ENCODE data around the gene TKFC. TPM values are rescaled to one million over a fixed set of nuclear protein-coding genes. Genes with fewer than 3 reads are reported as not detected.
A peak's percentile ranks its signal among the peaks of the same experiment; 100 is the strongest.

TKFC gene
- total and polyA plus RNA-seq, 2 experiments from 2014 or later, result 58.1 to 84.3 TPM

DNA sequence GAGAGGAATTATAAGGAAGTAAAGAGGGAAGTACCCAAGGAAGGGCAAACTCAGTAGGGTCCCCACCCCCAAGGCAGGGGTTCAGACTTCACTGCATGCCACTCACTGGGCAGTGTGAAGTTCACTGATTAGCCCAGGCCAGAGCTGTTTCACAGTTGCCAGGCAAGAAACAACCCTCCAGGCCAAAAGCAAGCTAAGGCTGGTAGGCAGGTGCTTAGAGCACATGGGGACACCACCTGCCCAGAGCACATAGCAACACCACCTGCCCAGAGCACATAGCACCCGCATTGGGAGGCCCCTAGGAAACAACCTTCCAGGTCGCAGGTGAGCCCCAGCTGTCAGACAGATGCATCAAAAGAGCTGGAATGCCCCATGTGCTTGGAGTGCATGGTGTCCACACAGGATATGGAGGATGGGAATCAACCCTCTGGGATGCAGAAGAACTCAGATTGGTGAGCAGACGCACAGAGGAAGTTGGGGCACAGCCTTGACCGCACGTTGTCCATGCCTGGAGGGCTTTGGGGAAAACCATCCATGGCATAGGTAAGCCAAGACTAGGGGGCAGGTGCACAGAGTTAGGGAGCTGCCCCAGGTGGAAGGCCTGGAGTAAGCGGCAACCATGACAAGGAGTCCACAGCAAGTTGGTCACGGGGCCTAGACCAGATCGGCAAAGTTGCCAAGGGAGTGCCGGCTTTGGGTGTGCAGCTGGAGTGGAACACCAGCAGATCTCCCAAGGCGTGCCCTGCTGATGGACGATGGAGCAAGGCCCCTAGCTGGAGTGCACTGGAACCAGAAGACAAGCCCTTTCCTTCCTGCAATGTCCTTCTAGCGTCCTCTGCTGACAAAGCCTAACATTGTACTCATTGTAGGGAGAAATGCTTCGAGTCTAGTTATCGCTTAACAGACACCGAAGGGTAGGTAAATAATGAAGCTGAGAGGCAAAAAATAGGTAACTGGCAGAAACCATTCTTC lies 51.5 kb downstream of the TKFC start:
- no peaks in the 10 kb centered on the region for H3K4me1 ChIP-seq (ENCODE audit: low read depth)
- H3K4me3 ChIP-seq, result no peak overlapping the region
- H3K27me3 ChIP-seq, result no peaks in the 10 kb centered on the region
- peak; percentile 14 to 68 for DNase-seq (ENCODE audit: low read depth in 1 of 2, low spot score in 1 of 2)
- TF ChIP-seq, protein P1, sequence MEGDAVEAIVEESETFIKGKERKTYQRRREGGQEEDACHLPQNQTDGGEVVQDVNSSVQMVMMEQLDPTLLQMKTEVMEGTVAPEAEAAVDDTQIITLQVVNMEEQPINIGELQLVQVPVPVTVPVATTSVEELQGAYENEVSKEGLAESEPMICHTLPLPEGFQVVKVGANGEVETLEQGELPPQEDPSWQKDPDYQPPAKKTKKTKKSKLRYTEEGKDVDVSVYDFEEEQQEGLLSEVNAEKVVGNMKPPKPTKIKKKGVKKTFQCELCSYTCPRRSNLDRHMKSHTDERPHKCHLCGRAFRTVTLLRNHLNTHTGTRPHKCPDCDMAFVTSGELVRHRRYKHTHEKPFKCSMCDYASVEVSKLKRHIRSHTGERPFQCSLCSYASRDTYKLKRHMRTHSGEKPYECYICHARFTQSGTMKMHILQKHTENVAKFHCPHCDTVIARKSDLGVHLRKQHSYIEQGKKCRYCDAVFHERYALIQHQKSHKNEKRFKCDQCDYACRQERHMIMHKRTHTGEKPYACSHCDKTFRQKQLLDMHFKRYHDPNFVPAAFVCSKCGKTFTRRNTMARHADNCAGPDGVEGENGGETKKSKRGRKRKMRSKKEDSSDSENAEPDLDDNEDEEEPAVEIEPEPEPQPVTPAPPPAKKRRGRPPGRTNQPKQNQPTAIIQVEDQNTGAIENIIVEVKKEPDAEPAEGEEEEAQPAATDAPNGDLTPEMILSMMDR (IDR thresholded peaks at IDR 0.05; ENCODE audit: low read depth, low read length), result peak; percentile 50
- H3K27ac ChIP-seq, result no peak overlapping the region
- H3K36me3 ChIP-seq, result no peaks in the 10 kb centered on the region
- H3K9me3 ChIP-seq (ENCODE audit: low read depth), result no peaks in the 10 kb centered on the region

DNA sequence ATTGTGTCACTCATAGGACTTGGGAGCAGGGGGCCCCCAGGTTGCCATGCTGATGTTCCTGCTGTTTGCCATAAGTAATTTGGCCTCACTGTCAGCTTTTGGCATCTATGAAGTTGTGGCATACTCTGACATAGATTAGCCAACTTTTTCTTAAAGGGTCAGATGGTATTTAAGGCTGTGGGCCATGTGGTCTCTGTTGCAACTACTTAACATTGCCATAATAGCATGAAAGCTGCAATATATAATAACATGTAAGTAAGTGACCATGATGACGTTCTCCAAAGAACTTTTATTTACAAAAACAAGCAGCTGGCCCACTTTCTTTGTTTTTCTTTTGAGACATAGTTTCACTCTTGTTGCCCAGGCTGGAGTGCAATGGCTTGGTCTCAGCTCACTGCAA lies 57.1 kb downstream of the TKFC start:
- H3K27me3 ChIP-seq, result no peaks in the 10 kb centered on the region
- DNase-seq (ENCODE audit: low read depth in 1 of 2, low spot score in 1 of 2), result no peak
- no peaks in the 10 kb centered on the region for H3K4me1 ChIP-seq (ENCODE audit: low read depth)
- H3K4me3 ChIP-seq, result no peak overlapping the region
- H3K27ac ChIP-seq, result no peak overlapping the region
- H3K36me3 ChIP-seq, result peaks cover 6% of the 10 kb centered on the region
- TF ChIP-seq, protein P1 (IDR thresholded peaks at IDR 0.05; ENCODE audit: low read depth, low read length), result no peak
- H3K9me3 ChIP-seq (ENCODE audit: low read depth), result no peaks in the 10 kb centered on the region

DNA sequence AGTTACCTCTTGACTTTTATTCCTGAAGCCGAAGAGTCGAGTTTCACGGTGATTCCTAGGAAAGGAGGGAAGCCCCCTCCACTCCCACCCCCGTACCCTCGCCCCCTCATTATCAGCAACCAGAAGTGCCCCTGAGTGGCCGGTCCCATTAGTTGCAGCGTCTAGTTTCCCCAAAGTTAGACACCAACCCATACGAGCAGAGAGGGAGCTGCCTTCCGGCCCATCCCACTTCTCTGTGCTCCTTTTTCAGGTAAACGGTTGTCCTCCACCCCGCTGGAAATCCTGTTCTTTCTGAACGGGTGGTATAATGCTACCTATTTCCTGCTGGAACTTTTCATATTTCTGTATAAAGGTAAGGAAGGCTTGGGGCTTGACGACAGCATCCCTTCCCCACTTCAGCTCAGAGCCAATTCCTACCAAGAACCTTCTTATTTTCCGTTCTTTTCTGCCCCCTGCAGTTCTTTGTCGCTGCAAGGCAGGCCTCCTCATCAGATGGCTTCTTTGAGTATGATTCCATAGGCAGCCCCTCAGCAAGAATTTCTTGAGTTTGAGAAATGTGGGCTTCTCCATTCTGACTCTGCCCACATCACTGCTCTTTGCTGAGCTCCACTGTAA lies 60.1 kb downstream of the TKFC start:
- peak overlapping the region; percentile 75 for H3K27ac ChIP-seq
- H3K36me3 ChIP-seq, result peaks cover 10% of the 10 kb centered on the region
- TF ChIP-seq, protein P1 (IDR thresholded peaks at IDR 0.05; ENCODE audit: low read depth, low read length), result peak; percentile 30
- peak; percentile 12 to 33 for DNase-seq (ENCODE audit: low read depth in 1 of 2, low spot score in 1 of 2)
- no peaks in the 10 kb centered on the region for H3K9me3 ChIP-seq (ENCODE audit: low read depth)
- H3K4me3 ChIP-seq, result peak overlapping the region; percentile 85
- H3K4me1 ChIP-seq (ENCODE audit: low read depth), result no peaks in the 10 kb centered on the region
- no peaks in the 10 kb centered on the region for H3K27me3 ChIP-seq

Other genes starting within 250 kb of the TKFC start
- gene CD5, start 230.7 kb upstream of the TKFC start, total RNA-seq, result not detected in 2 replicates
- gene CD5, start 230.7 kb upstream of the TKFC start, polyA plus RNA-seq, result not detected in 2 replicates
- 22.0 and 24.6 TPM in 2 replicates for gene VPS37C, start 171.8 kb upstream of the TKFC start, total RNA-seq
- 19.2 and 20.8 TPM in 2 replicates for gene VPS37C, start 171.8 kb upstream of the TKFC start, polyA plus RNA-seq
- gene PGA3, start 129.7 kb upstream of the TKFC start, total RNA-seq, result not detected in 2 replicates
- not detected in 2 replicates for gene PGA3, start 129.7 kb upstream of the TKFC start, polyA plus RNA-seq
- 0.88 and 1.2 TPM in 2 replicates for gene PGA4, start 110.9 kb upstream of the TKFC start, total RNA-seq
- 0.48 TPM in 1 of 2 replicates, not detected in the other for gene PGA4, start 110.9 kb upstream of the TKFC start, polyA plus RNA-seq
- 0.89 and 3.2 TPM in 2 replicates for gene PGA5, start 92.1 kb upstream of the TKFC start, total RNA-seq
- gene PGA5, start 92.1 kb upstream of the TKFC start, polyA plus RNA-seq, result 0.85 and 4.8 TPM in 2 replicates
- gene VWCE, start 37.9 kb upstream of the TKFC start, total RNA-seq, result 1.8 and 2.3 TPM in 2 replicates
- gene VWCE, start 37.9 kb upstream of the TKFC start, polyA plus RNA-seq, result 3.1 and 3.5 TPM in 2 replicates
- 321 and 393 TPM in 2 replicates for gene DDB1, start 123 bp upstream of the TKFC start, total RNA-seq
- 286 and 304 TPM in 2 replicates for gene DDB1, start 123 bp upstream of the TKFC start, polyA plus RNA-seq
- 7.8 and 13.5 TPM in 2 replicates for gene CYB561A3, start 28.7 kb downstream of the TKFC start, total RNA-seq
- 10.2 and 12.6 TPM in 2 replicates for gene CYB561A3, start 28.7 kb downstream of the TKFC start, polyA plus RNA-seq
- gene TMEM138, start 29.1 kb downstream of the TKFC start, total RNA-seq, result 13.8 and 25.2 TPM in 2 replicates
- 25.0 and 34.1 TPM in 2 replicates for gene TMEM138, start 29.1 kb downstream of the TKFC start, polyA plus RNA-seq
- gene TMEM216, start 59.4 kb downstream of the TKFC start, total RNA-seq, result 12.5 and 19.3 TPM in 2 replicates
- 20.1 and 21.5 TPM in 2 replicates for gene TMEM216, start 59.4 kb downstream of the TKFC start, polyA plus RNA-seq
- 46.9 and 64.7 TPM in 2 replicates for gene CPSF7, start 96.7 kb downstream of the TKFC start, total RNA-seq
- gene CPSF7, start 96.7 kb downstream of the TKFC start, polyA plus RNA-seq, result 34.6 and 55.5 TPM in 2 replicates
- gene SDHAF2, start 96.9 kb downstream of the TKFC start, total RNA-seq, result 21.3 and 28.1 TPM in 2 replicates
- gene SDHAF2, start 96.9 kb downstream of the TKFC start, polyA plus RNA-seq, result 55.8 and 67.4 TPM in 2 replicates
- 0.60 and 0.74 TPM in 2 replicates for gene LRRC10B, start 175.5 kb downstream of the TKFC start, total RNA-seq
- gene LRRC10B, start 175.5 kb downstream of the TKFC start, polyA plus RNA-seq, result 0.62 and 0.65 TPM in 2 replicates
- 8.7 and 12.1 TPM in 2 replicates for gene SYT7, start 247.8 kb downstream of the TKFC start, total RNA-seq
- 6.3 and 7.5 TPM in 2 replicates for gene SYT7, start 247.8 kb downstream of the TKFC start, polyA plus RNA-seq

Measured in cardiac muscle cell (in vitro differentiated cells and primary cell).